Measurements from ENCODE around the gene IL4I1. TPM values are rescaled to one million over a fixed set of nuclear protein-coding genes. Genes with fewer than 3 reads are reported as not detected.
"Not testable (repeated sequence)": the region's sequence is repeated elsewhere in the genome, so short reads cannot be mapped to it uniquely, and the experiment has no call there.

IL4I1 gene
- total RNA-seq, 5 donors from 2014 or later (not counting 1 experiment from before 2014, with no cell fraction given): 2.0 to 12.4 (median 4.0) TPM

DNA sequence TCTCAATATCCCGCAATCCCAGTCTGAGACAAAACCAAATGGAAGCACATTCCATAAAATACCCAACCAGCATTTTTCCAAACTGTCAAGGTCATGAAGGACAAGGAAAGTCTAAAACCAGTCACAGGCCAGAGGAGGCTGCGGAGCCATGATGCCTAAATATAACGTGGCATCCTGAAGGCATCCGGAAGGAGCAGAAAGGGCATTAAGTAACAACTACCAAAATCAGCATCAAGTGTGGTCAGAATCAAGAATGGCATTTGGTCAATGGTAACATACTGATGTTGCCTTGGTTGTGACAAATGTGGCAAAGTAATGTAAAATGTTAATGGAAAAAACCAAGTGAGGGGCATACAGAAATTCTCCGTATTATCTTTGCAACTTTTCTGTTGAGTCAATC, 28.8 kb upstream of the IL4I1 start:
- POLR2A ChIA-PET: no interaction called here

DNA sequence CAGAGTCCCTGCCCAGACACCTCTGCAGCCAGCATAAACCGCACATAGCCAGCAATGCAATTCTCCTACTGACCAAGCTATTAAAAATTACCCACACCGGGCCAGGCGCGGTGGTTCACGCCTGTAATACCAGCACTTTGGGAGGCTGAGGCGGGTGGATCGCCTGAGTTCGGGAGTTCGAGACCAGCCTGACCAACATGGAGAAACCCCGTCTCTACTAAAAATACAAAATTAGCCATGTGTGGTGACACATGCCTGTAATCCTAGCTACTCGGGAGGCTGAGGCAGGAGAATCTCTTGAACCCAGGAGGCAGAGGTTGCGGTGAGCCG, 28.2 kb upstream of the IL4I1 start:
- H3K4me3 Mint-ChIP-seq; H3K9me3 ChIP-seq; ATAC-seq (replicated peaks in 1 of 4); H3K4me3 ChIP-seq (ENCODE audit: control insufficient read depth in 1 of 2, extremely low read depth in 1 of 2, low read length in 1 of 2); POLR2A ChIA-PET; H3K9me3 Mint-ChIP-seq; H3K27me3 ChIP-seq (replicated peaks in 1 of 2; ENCODE audit: control insufficient read depth in 2 of 2, extremely low read depth in 1 of 2, insufficient read depth in 2 of 2, low read length in 1 of 2); H3K27me3 Mint-ChIP-seq; CTCF ChIA-PET; H3K27ac Mint-ChIP-seq; DNase-seq; H3K27ac ChIP-seq (ENCODE audit: low read length): not testable (repeated sequence)
- 94% methylated on average over 6 of the region's 13 CpGs for WGBS (ENCODE audit: insufficient coverage)
- peaks cover 14 to 54% of the 10 kb centered on the region in 2 donors for H3K36me3 ChIP-seq (ENCODE audit: control insufficient read depth in 2 of 2, extremely low read depth in 1 of 2, insufficient read depth in 1 of 2, low read length in 1 of 2)
- Mint-ChIP-seq H3K36me3 (peaks cover 19% of the 10 kb centered on the region), H3K4me1 (peaks cover 36 to 64% (median 52%) of the 10 kb centered on the region in 3 donors)
- H3K4me1 ChIP-seq (ENCODE audit: control insufficient read depth in 1 of 2, extremely low read depth in 1 of 2, insufficient read depth in 2 of 2, low read length in 2 of 2): peaks cover 10 to 75% of the 10 kb centered on the region in 2 experiments

More for the DNA sequence above, 28.8 kb upstream of the IL4I1 start:
- H3K27ac ChIP-seq (ENCODE audit: low read length): no peak overlapping the region
- Mint-ChIP-seq H3K9me3 (no peaks in the 10 kb centered on the region), H3K4me3 (no peak overlapping the region), H3K27me3 (no peaks in the 10 kb centered on the region), H3K4me1 (peaks cover 42 to 68% (median 54%) of the 10 kb centered on the region in 3 donors), H3K36me3 (peaks cover 19% of the 10 kb centered on the region), H3K27ac (no peak overlapping the region)
- H3K4me3 ChIP-seq (ENCODE audit: control insufficient read depth in 1 of 2, extremely low read depth in 1 of 2, low read length in 1 of 2): no peak overlapping the region
- CTCF ChIA-PET: no interaction called here
- ATAC-seq (replicated peaks in 1 of 4): no peak
- peaks cover 14 to 54% of the 10 kb centered on the region in 2 donors for H3K36me3 ChIP-seq (ENCODE audit: control insufficient read depth in 2 of 2, extremely low read depth in 1 of 2, insufficient read depth in 1 of 2, low read length in 1 of 2)
- peaks cover 15 to 79% of the 10 kb centered on the region in 2 experiments for H3K4me1 ChIP-seq (ENCODE audit: control insufficient read depth in 1 of 2, extremely low read depth in 1 of 2, insufficient read depth in 2 of 2, low read length in 2 of 2)
- 94% methylated on average over 3 of the region's 5 CpGs for WGBS (ENCODE audit: insufficient coverage)
- no peaks in the 10 kb centered on the region for H3K9me3 ChIP-seq
- no peak for DNase-seq
- H3K27me3 ChIP-seq (replicated peaks in 1 of 2; ENCODE audit: control insufficient read depth in 2 of 2, extremely low read depth in 1 of 2, insufficient read depth in 2 of 2, low read length in 1 of 2): no peaks in the 10 kb centered on the region

DNA sequence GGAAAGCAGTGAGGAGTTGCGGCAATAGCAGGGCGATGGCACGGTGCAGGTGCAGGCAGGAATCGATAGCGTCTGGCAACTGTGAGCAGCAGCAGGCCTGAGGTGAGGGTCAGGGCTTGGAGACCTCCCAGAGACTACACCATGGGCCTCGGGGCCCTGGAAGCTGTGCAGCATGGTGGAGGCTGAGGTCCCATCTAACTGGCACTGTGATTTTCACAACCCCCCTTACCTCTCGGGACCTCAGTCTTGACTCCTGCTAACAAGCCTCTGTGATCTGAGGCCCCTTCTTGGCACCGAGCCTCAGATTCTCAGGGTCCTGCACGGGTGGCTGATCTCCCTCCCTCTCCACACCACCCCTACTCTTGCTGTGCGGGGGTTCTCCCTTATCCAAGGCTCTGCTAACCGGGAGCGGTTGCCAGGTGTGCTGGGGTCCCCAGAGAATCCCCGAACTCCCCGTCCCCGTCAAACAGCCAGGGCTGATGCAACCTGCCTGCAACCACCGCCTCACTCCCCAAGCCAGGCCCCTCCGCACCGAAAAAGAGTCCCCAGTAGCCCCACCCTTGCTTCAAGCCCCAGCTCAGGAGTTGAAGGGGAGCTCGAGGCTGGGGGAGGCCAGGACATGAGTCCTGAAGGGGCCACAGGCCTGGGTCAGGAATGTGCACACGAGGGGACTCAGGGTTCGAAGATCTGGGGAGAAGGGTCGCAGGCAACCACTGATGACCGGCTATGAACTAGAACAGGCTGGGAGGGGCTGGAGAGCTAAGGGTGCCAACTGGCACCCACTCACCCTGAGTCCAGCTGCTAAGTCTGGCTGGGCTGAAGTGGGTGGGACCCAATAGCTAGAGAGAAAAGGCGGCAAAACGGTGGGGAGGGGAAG, 27.6 kb upstream of the IL4I1 start:
- H3K36me3 Mint-ChIP-seq: peaks cover 19% of the 10 kb centered on the region
- ChIA-PET CTCF (no interaction called here), POLR2A (no interaction called here)
- DNase-seq (no peak), ATAC-seq (replicated peaks in 1 of 4) (no peak)
- no peak overlapping the region for H3K27ac Mint-ChIP-seq
- H3K4me3 Mint-ChIP-seq: no peak overlapping the region
- no peak overlapping the region for H3K4me3 ChIP-seq (ENCODE audit: control insufficient read depth in 1 of 2, extremely low read depth in 1 of 2, low read length in 1 of 2)
- H3K4me1 ChIP-seq (ENCODE audit: control insufficient read depth in 1 of 2, extremely low read depth in 1 of 2, insufficient read depth in 2 of 2, low read length in 2 of 2): peaks cover 8 to 70% of the 10 kb centered on the region in 2 experiments
- H3K9me3 Mint-ChIP-seq: no peaks in the 10 kb centered on the region
- no peaks in the 10 kb centered on the region for H3K27me3 Mint-ChIP-seq
- no peak overlapping the region for H3K27ac ChIP-seq (ENCODE audit: low read length)
- no peaks in the 10 kb centered on the region for H3K27me3 ChIP-seq (replicated peaks in 1 of 2; ENCODE audit: control insufficient read depth in 2 of 2, extremely low read depth in 1 of 2, insufficient read depth in 2 of 2, low read length in 1 of 2)
- peaks cover 35 to 61% (median 51%) of the 10 kb centered on the region in 3 donors for H3K4me1 Mint-ChIP-seq
- H3K9me3 ChIP-seq: no peaks in the 10 kb centered on the region
- H3K36me3 ChIP-seq (ENCODE audit: control insufficient read depth in 2 of 2, extremely low read depth in 1 of 2, insufficient read depth in 1 of 2, low read length in 1 of 2): peaks cover 14 to 54% of the 10 kb centered on the region in 2 donors
- WGBS (ENCODE audit: insufficient coverage): 93% methylated on average over 22 of the region's 25 CpGs

DNA sequence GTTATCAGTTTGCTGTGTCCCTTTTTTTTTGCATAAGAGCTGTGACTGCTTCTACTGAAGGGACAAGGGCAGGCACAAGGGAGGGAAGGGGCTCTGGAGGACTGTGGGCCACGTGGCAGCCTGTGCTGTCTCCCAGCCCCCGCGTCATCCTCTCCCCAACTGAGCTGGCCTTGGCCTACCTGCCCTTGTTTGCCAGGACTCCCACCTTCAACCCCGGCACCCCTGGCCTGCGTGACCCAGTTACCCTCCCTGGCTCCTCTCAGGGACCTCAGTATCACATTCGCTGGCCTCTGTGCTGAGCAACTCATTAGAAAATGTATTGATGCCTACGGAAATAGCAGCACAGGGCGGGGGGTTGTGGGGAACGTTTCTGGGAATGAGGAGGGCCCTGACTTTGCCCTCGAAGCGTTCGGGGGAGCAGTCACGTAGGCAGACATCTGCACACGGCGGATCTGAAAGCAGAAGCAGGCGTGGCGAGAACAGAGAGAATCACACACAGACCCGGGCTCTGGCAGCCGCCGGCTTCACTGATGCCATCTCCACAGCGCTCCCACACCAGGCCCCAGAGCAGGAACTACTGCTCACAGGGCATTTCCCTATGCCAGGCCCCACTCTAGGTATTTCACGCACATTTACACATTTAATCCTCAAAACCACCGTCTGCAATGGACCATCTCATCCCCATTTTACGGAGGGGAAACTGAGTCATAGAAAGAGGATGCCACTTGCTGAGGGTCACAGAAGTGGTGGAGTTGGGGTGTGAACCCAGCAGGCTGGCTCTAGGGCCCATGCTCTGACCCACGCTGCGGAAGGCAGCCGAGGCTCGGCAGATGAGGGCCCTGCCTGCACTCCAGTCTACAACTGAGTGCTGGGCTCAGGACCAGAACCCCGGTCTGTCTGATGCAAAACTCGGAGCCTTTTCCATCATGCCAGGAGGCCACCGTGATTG, 26.6 kb upstream of the IL4I1 start:
- no peaks in the 10 kb centered on the region for H3K9me3 Mint-ChIP-seq
- H3K4me3 ChIP-seq (ENCODE audit: control insufficient read depth in 1 of 2, extremely low read depth in 1 of 2, low read length in 1 of 2): no peak overlapping the region
- H3K36me3 Mint-ChIP-seq: peaks cover 21% of the 10 kb centered on the region
- H3K4me3 Mint-ChIP-seq: no peak overlapping the region
- no peaks in the 10 kb centered on the region for H3K9me3 ChIP-seq
- no peaks in the 10 kb centered on the region for H3K27me3 ChIP-seq (replicated peaks in 1 of 2; ENCODE audit: control insufficient read depth in 2 of 2, extremely low read depth in 1 of 2, insufficient read depth in 2 of 2, low read length in 1 of 2)
- peaks cover 6 to 64% of the 10 kb centered on the region in 2 experiments for H3K4me1 ChIP-seq (ENCODE audit: control insufficient read depth in 1 of 2, extremely low read depth in 1 of 2, insufficient read depth in 2 of 2, low read length in 2 of 2)
- POLR2A ChIA-PET: no interaction called here
- no peak overlapping the region for H3K27ac Mint-ChIP-seq
- H3K4me1 Mint-ChIP-seq: peaks cover 28 to 56% (median 48%) of the 10 kb centered on the region in 3 donors
- peak in 1 of 35 experiments; percentile 21 for DNase-seq
- no peak for ATAC-seq (replicated peaks in 1 of 4)
- CTCF ChIA-PET: no interaction called here
- 88% methylated on average over 22 of the region's 31 CpGs for WGBS (ENCODE audit: insufficient coverage)
- H3K36me3 ChIP-seq (ENCODE audit: control insufficient read depth in 2 of 2, extremely low read depth in 1 of 2, insufficient read depth in 1 of 2, low read length in 1 of 2): peaks cover 14 to 57% of the 10 kb centered on the region in 2 donors
- no peak overlapping the region for H3K27ac ChIP-seq (ENCODE audit: low read length)
- H3K27me3 Mint-ChIP-seq: no peaks in the 10 kb centered on the region

DNA sequence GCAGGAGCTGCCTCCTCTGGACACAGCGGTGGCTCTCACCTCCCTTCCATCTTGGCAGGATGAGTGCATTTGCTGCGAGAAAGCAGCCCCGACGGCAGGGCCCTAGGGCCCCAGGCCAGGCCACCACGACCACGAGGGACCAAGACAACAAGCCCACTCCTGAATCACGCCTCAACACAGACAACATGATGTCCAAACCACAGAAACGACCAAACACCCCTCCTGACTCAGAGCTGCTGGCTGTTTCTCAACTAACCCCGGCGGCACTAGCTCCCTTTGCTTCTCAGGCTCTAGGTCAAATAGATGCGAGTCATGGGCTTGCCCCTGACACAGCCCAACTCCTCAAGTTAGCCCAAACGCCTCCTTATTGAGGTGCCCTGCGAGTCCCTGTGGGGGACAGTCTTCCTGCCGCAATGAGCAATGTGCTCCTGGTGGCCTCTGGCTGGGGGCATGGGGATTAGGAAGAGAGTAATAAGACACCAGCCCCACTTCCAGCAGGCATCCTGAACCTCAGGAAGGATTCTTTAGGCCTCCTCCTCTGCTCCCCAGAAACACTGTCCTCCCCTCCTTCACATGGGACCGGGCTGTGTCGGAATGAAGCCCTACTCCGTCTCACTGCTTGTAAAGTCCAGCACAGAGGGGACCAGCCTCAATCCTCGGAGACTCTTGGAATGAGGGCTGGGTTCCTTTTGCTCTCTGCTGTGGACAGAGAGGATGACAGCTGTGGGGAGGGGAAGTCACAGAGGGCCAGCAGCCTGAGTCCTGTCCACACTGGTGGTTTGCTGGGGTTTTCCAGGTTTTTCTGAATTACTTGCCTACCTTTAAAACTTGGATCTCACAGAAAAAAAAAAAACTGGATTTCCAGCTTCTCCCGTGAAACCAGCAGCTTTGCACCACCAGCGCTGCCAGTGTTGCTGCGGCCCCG, 25.4 kb upstream of the IL4I1 start:
- Mint-ChIP-seq H3K27ac (peak overlapping the region in 1 of 2 donors; percentile 36), H3K36me3 (peaks cover 20% of the 10 kb centered on the region)
- 83% methylated on average over 15 of the region's 22 CpGs for WGBS (ENCODE audit: insufficient coverage)

More for the DNA sequence above, 25.4 kb upstream of the IL4I1 start:
- POLR2A ChIA-PET: no interaction called here
- H3K4me3 Mint-ChIP-seq: no peak overlapping the region
- no peaks in the 10 kb centered on the region for H3K9me3 Mint-ChIP-seq
- DNase-seq (no peak), ATAC-seq (replicated peaks in 1 of 4) (no peak)
- H3K27me3 Mint-ChIP-seq: no peaks in the 10 kb centered on the region
- CTCF ChIA-PET: no interaction called here
- peaks cover 18 to 48% (median 38%) of the 10 kb centered on the region in 3 donors for H3K4me1 Mint-ChIP-seq
- Histone ChIP-seq H3K27me3 (replicated peaks in 1 of 2; ENCODE audit: control insufficient read depth in 2 of 2, extremely low read depth in 1 of 2, insufficient read depth in 2 of 2, low read length in 1 of 2) (no peaks in the 10 kb centered on the region), H3K4me1 (ENCODE audit: control insufficient read depth in 1 of 2, extremely low read depth in 1 of 2, insufficient read depth in 2 of 2, low read length in 2 of 2) (peaks cover 0 to 52% of the 10 kb centered on the region in 2 experiments), H3K9me3 (no peaks in the 10 kb centered on the region), H3K36me3 (ENCODE audit: control insufficient read depth in 2 of 2, extremely low read depth in 1 of 2, insufficient read depth in 1 of 2, low read length in 1 of 2) (peaks cover 13 to 64% of the 10 kb centered on the region in 2 donors), H3K27ac (ENCODE audit: low read length) (no peak overlapping the region), H3K4me3 (ENCODE audit: control insufficient read depth in 1 of 2, extremely low read depth in 1 of 2, low read length in 1 of 2) (no peak overlapping the region)

All from T-cell (primary cell).